ENCODE results near the gene GAMT. TPM values are rescaled to one million over a fixed set of nuclear protein-coding genes. Genes with fewer than 3 reads are reported as not detected.

GAMT gene
- total and polyA plus RNA-seq, 2 of the 13 experiments (the other 11 are each of a cell fraction or from before 2014, with no cell fraction given), result 115 to 124 TPM

- TF ChIP-seq ZNF839 (CRISPR knock-in tag; IDR thresholded peaks at IDR 0.05; ENCODE audit: borderline replicate concordance), result no peak
- TF ChIP-seq ZNF563 (CRISPR knock-in tag; IDR thresholded peaks at IDR 0.05), result peak; percentile 52; the same call in 1 of the 2 replicates
- no peak for TF ChIP-seq E2F2 (CRISPR knock-in tag; IDR thresholded peaks at IDR 0.05; ENCODE audit: borderline replicate concordance)
- no peak for TF ChIP-seq TBX3 (IDR thresholded peaks at IDR 0.05; ENCODE audit: borderline replicate concordance)
- TF ChIP-seq CERS6 (CRISPR knock-in tag; IDR thresholded peaks at IDR 0.05), result no peak
- peak; percentile 70 for TF ChIP-seq NR1H2 (CRISPR knock-in tag; IDR thresholded peaks at IDR 0.05; ENCODE audit: borderline replicate concordance, low read depth)
- 0 out of 2 replicates have a peak, but pooled peaks have one; percentile 31 for TF ChIP-seq GATAD1 (CRISPR knock-in tag; IDR thresholded peaks at IDR 0.05)
- peak; percentile 63 for TF ChIP-seq ZNF687 (CRISPR knock-in tag; IDR thresholded peaks at IDR 0.05)
- 0 out of 2 replicates have a peak, but pooled peaks have one; percentile 26 for TF ChIP-seq NCOA2 (CRISPR knock-in tag; IDR thresholded peaks at IDR 0.05)
- no peak for TF ChIP-seq PAWR (CRISPR knock-in tag; IDR thresholded peaks at IDR 0.05; ENCODE audit: borderline replicate concordance)
- no peak for TF ChIP-seq ZFX (CRISPR knock-in tag; IDR thresholded peaks at IDR 0.05; ENCODE audit: low read depth)
- no peak for TF ChIP-seq TOE1 (CRISPR knock-in tag; IDR thresholded peaks at IDR 0.05)
- 0 out of 2 replicates have a peak, but pooled peaks have one; percentile 47 for TF ChIP-seq FOXC1 (CRISPR knock-in tag; IDR thresholded peaks at IDR 0.05; ENCODE audit: borderline replicate concordance)
- TF ChIP-seq ZNF570 (CRISPR knock-in tag; IDR thresholded peaks at IDR 0.05; ENCODE audit: borderline replicate concordance), result no peak
- peak; percentile 25 for TF ChIP-seq ZNF883 (CRISPR knock-in tag; IDR thresholded peaks at IDR 0.05; ENCODE audit: not compliant biosample characterization)
- peak in 1 of 2 experiments; percentile 96 for TF ChIP-seq REST (IDR thresholded peaks at IDR 0.05; ENCODE audit: borderline replicate concordance in 1 of 2, low read depth in 1 of 2, low read length in 2 of 2)
- no peak for TF ChIP-seq BRD4 (CRISPR knock-in tag; IDR thresholded peaks at IDR 0.05)
- TF ChIP-seq CCDC6 (CRISPR knock-in tag; IDR thresholded peaks at IDR 0.05), result 0 out of 2 replicates have a peak, but pooled peaks have one; percentile 26
These were observed 45.6 kb upstream of the GAMT start (continued) for GRCh38 chr19:1446713-1447481.

All from HepG2 (cell line).